Breast epithelium (tissue), 3 donors: ENCODE data around the gene AKT3.

Experiments used
- CTCF ChIP-seq, 3 donors: fragments of 450-650 bp; IDR thresholded peaks; one replicate each; pipeline ENCODE4 v1.5.1; 2016 to 2017; ENCODE audit warnings: antibody characterized with exemption in 3 of 3, mild to moderate bottlenecking in 3 of 3, moderate library complexity in 3 of 3
- POLR2A ChIP-seq: fragments of 450-650 bp; IDR thresholded peaks from one replicate; pipeline ENCODE4 v1.6.1; 2016; ENCODE audit warnings: antibody characterized with exemption, mild to moderate bottlenecking, moderate library complexity
- POLR2AphosphoS5 ChIP-seq, 3 donors: sonication (generic); formaldehyde crosslinking; IDR thresholded peaks; one replicate each; pipeline ENCODE4 v1.6.1; 2017; ENCODE audit warnings: antibody characterized with exemption in 3 of 3

DNA sequence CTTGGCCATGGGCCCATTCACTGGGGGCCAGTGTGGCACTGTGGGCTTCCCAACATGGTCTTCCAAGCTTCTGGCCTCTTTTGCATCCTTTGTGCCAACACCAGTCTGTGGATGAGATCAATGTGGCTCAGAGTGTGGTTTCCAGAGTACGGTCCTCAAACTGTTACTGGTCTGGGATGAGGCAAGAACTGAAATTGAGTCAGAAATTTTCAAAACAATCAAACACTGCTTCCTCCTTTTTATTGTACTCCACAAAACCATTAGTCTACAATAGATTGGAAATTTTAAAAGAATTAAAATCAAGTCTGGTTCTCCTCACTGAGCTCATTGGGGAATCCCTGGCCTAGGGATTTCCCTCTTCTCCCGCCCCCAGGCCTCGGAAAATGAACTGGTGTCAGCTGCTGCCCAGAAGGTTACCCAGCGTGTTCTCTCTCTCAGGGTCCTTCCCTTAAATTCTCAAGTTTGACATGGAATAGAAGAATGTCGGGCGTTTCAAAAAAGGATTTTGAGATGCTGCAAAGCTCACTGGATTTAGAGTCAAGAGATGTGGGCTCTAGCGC lies 372.2 kb downstream of the AKT3 start:
- no peak for TF ChIP-seq CTCF (IDR thresholded peaks at IDR 0.05)
- no peak for TF ChIP-seq POLR2A
- TF ChIP-seq POLR2AphosphoS5 (IDR thresholded peaks at IDR 0.05): no peak
